IMR-90 (cell line): ENCODE measurements around the gene LAMB1. TPM values are rescaled to one million over a fixed set of nuclear protein-coding genes. Genes with fewer than 3 reads are reported as not detected.

Source experiments
- ATAC-seq: fragments of 200-7000 bp; cut with Tn5 transposase; 2 replicates; pipeline ENCODE4 v1.9.1; 2020; ENCODE audit warnings: low read depth, mild to moderate bottlenecking, moderate library complexity
- BruUV-seq: library from RNA; stranded (reverse); fragments of 400-500 nt; replicated peaks from 2 replicates; lab custom pipeline; 2021; lab: Mats Ljungman, UMichigan
- CTCF ChIA-PET: fragments of 300-600 bp; formaldehyde crosslinking; extraction: SDS; loops from one replicate; lab custom pipeline; 2021; ENCODE audit warnings: antibody characterized with exemption; lab: Yijun Ruan, JAX
- POLR2A ChIA-PET: fragments of 300-600 bp; sonication (Branson Sonifier 250); formaldehyde crosslinking; loops from one replicate; lab custom pipeline; 2022; ENCODE audit warnings: antibody characterized with exemption; ENCODE audit not compliant: unreplicated experiment; lab: Charles Lee
- DNase-seq: peaks from one replicate; pipeline ENCODE4 v3.0.0; 2013
- H2AFZ ChIP-seq: replicated peaks from 2 replicates; pipeline ENCODE3; 2013; ENCODE audit warnings: low read length, mild to moderate bottlenecking; ENCODE audit not compliant: poor library complexity
- H2AK5ac ChIP-seq: 2 replicates; pipeline ENCODE4 v1.6.1; 2013; ENCODE audit warnings: low read depth, low read length, inconsistent platforms
- H2AK9ac ChIP-seq: replicated peaks from 2 replicates; pipeline ENCODE3; 2013; ENCODE audit warnings: mild to moderate bottlenecking, low read depth, low read length, moderate library complexity; ENCODE audit not compliant: poor library complexity
- H2BK120ac ChIP-seq: 2 replicates; pipeline ENCODE4 v1.6.1; 2013; ENCODE audit warnings: low read depth, low read length, inconsistent platforms
- H2BK15ac ChIP-seq: 3 replicates; pipeline ENCODE4 v1.6.1; 2013; ENCODE audit warnings: low read depth, low read length, inconsistent platforms
- H2BK20ac ChIP-seq: 2 replicates; pipeline ENCODE4 v1.6.1; 2013; ENCODE audit warnings: low read depth, mild to moderate bottlenecking, inconsistent platforms, low read length, moderate library complexity
- H2BK5ac ChIP-seq: 2 replicates; pipeline ENCODE4 v1.6.1; 2013; ENCODE audit warnings: mild to moderate bottlenecking, low read depth, low read length, inconsistent platforms; ENCODE audit not compliant: poor library complexity, severe bottlenecking
- H3K14ac ChIP-seq: replicated peaks from 2 replicates; pipeline ENCODE4 v1.6.1; 2013; ENCODE audit warnings: low read depth, low read length, inconsistent platforms
- H3K18ac ChIP-seq: 2 replicates; pipeline ENCODE4 v1.6.1; 2013; ENCODE audit warnings: low read depth, low read length, control low read depth
- H3K23ac ChIP-seq: 2 replicates; pipeline ENCODE4 v1.6.1; 2013; ENCODE audit warnings: low read depth, low read length, inconsistent platforms
- H3K27ac ChIP-seq: 2 replicates; pipeline ENCODE4 v1.5.1; 2013; ENCODE audit warnings: mild to moderate bottlenecking, control low read depth, low read length; ENCODE audit not compliant: insufficient read depth
- H3K27me3 ChIP-seq: 2 replicates; pipeline ENCODE4 v1.6.1; 2013; ENCODE audit warnings: low read length; ENCODE audit not compliant: control insufficient read depth, insufficient read depth
- H3K36me3 ChIP-seq: 2 replicates; pipeline ENCODE4 v1.6.1; 2013; ENCODE audit warnings: low read length, mixed read lengths; ENCODE audit not compliant: control insufficient read depth, insufficient read depth
- H3K4ac ChIP-seq: 2 replicates; pipeline ENCODE4 v1.6.1; 2013; ENCODE audit warnings: low read depth, low read length, inconsistent platforms
- H3K4me1 ChIP-seq: 2 replicates; pipeline ENCODE4 v1.6.1; 2013; ENCODE audit warnings: low read length, mixed read lengths; ENCODE audit not compliant: control insufficient read depth, insufficient read depth
- H3K4me2 ChIP-seq: 2 replicates; pipeline ENCODE4 v1.6.1; 2013; ENCODE audit warnings: low read depth, mild to moderate bottlenecking, control low read depth, low read length, moderate library complexity
- H3K4me3 ChIP-seq: 2 replicates; pipeline ENCODE4 v1.5.1; 2013; ENCODE audit warnings: low read depth, mild to moderate bottlenecking, control low read depth, low read length, moderate library complexity; ENCODE audit not compliant: insufficient read depth
- H3K56ac ChIP-seq: 2 replicates; pipeline ENCODE4 v1.6.1; 2013; ENCODE audit warnings: low read length, inconsistent platforms; ENCODE audit not compliant: insufficient read depth; ENCODE audit errors: extremely low read depth
- H3K79me1 ChIP-seq, 2 experiments: 2 replicates each; pipeline ENCODE4 v1.6.1; 2013; ENCODE audit warnings: low read length in 2 of 2, inconsistent platforms in 1 of 2, low read depth in 1 of 2
- H3K9ac ChIP-seq: 2 replicates; pipeline ENCODE4 v1.6.1; 2013; ENCODE audit warnings: low read depth, low read length, control low read depth
- H3K9me1 ChIP-seq: 2 replicates; pipeline ENCODE4 v1.6.1; 2013; ENCODE audit warnings: low read length, inconsistent platforms; ENCODE audit not compliant: insufficient read depth
- H3K9me3 ChIP-seq: 2 replicates; pipeline ENCODE4 v1.6.1; 2013; ENCODE audit warnings: low read length; ENCODE audit not compliant: control insufficient read depth, insufficient read depth
- H4K20me1 ChIP-seq: 2 replicates; pipeline ENCODE4 v1.6.1; 2013; ENCODE audit warnings: low read length, inconsistent platforms; ENCODE audit not compliant: insufficient read depth
- H4K5ac ChIP-seq: 2 replicates; pipeline ENCODE4 v1.6.1; 2013; ENCODE audit warnings: mild to moderate bottlenecking, low read depth, low read length, control low read depth
- H4K8ac ChIP-seq, 2 experiments: 2 replicates each; pipeline ENCODE4 v1.6.1; 2013; ENCODE audit warnings: low read depth in 2 of 2, low read length in 2 of 2, control low read depth in 1 of 2, inconsistent platforms in 1 of 2
- H4K91ac ChIP-seq: 2 replicates; pipeline ENCODE4 v1.6.1; 2013; ENCODE audit warnings: low read depth, low read length, inconsistent platforms; ENCODE audit not compliant: insufficient read depth
- NFE2L2 ChIP-seq: fragments of 150-350 bp; IDR thresholded peaks from 2 replicates; pipeline ENCODE4 v1.6.1; 2016; ENCODE audit warnings: low read depth, mild to moderate bottlenecking, low read length
- WGBS, 2 experiments: methylation state at CpG; one replicate each; pipeline versions ENCODE4 v1.1.5 to v1.1.7; 2013; ENCODE audit warnings: missing lambda C conversion rate in 2 of 2; ENCODE audit not compliant: insufficient read length in 1 of 2; ENCODE audit errors: extremely low coverage in 2 of 2; 5-methylcytosine and 5-hydroxymethylcytosine counted together
- dilution Hi-C: fragments of 300-500 bp; cut with HindIII; formaldehyde crosslinking; loops from one replicate; pipeline ENCODE4 v1.14.3; 2018; ENCODE audit warnings: low sequenced_read_pairs; ENCODE audit not compliant: unreplicated experiment
- in situ Hi-C: fragments of 300-500 bp; cut with MboI; formaldehyde crosslinking; loops from 3 replicates; pipeline ENCODE4 v1.14.3; 2019; ENCODE audit warnings: low sequenced_read_pairs, inconsistent platforms, mixed read lengths
- intact Hi-C: fragments of 100-400 bp; cut with micrococcal nuclease; formaldehyde crosslinking; loops from 2 replicates; pipeline ENCODE4 v1.10.0; 2022
- polyA plus RNA-seq, 3 experiments: library from polyadenylated mRNA; depleted of rRNA; stranded (reverse); fragments of >200 nt; gene quantifications; 2 replicates each; pipeline ENCODE4 v1.2.3, GENCODE V29; 2012; ENCODE audit warnings: low replicate concordance in 1 of 3
- total RNA-seq: library from RNA; depleted of rRNA; stranded (reverse); fragments of >200 nt; gene quantifications from 2 replicates; pipeline ENCODE4 v1.2.3, GENCODE V29; 2012

LAMB1 gene
- total and polyA plus RNA-seq, 2 of the 4 experiments (the other 2 are of a cell fraction), result 114 to 117 TPM

- Histone ChIP-seq H2AK5ac (no peak overlapping the region), H3K4me1 (peaks cover 13% of the 10 kb centered on the region), H2BK15ac (no peak overlapping the region; the same call in 2 of the 3 replicates), H3K9ac (no peak overlapping the region), H2AFZ (no peak overlapping the region), H2AK9ac (no peak overlapping the region), H3K4me3 (no peak overlapping the region), H4K20me1 (no peaks in the 10 kb centered on the region; the same call in 1 of the 2 replicates), H3K79me1 (no peaks in the 10 kb centered on the region), H3K4me2 (peak overlapping the region; percentile 14; the same call in 1 of the 2 replicates), H3K9me1 (peaks cover 13% of the 10 kb centered on the region; the same call in 1 of the 2 replicates), H3K27ac (no peak overlapping the region), H3K23ac (no peak overlapping the region), H2BK120ac (peak overlapping the region; percentile 51; the same call in 1 of the 2 replicates), H3K27me3 (no peaks in the 10 kb centered on the region), H2BK5ac (peak overlapping the region; percentile 92), H4K91ac (no peak overlapping the region), H3K56ac (no peak overlapping the region), H3K9me3 (no peaks in the 10 kb centered on the region), H3K4ac (no peak overlapping the region; the same call in 1 of the 2 replicates), H3K14ac (no peak overlapping the region), H3K36me3 (no peaks in the 10 kb centered on the region), H4K8ac (peak overlapping the region in 1 of 2 experiments; percentile 89; a peak in 1 of 4 replicates), H3K18ac (peak overlapping the region; percentile 4; the same call in 1 of the 2 replicates), H2BK20ac (no peak overlapping the region; the same call in 1 of the 2 replicates), H4K5ac (peak overlapping the region; percentile 30; the same call in 1 of the 2 replicates)
- ATAC-seq, result peak; percentile 42
- peak; percentile 41 for DNase-seq
- WGBS, 2 experiments, result no CpG with 5 or more reads among the region's 2 CpGs
- TF ChIP-seq NFE2L2, result no peak
- intact Hi-C loops, result loop anchor here (5.0 kb wide), 1 partner anchor 118 kb away; the partner anchor contains the start of gene LAMB4
- dilution Hi-C loops, result loop anchor here (25.0 kb wide), 1 partner anchor 123 kb away; the partner anchor contains the start of gene LAMB4
- in situ Hi-C loops, result no loop called here
- ChIA-PET POLR2A (no interaction called here), CTCF (interaction anchor here (0.5 to 1.4 kb wide), 4 partner anchors 10 to 31 kb away, joined by 3 to 4 read pairs (median 4); partner anchors contain the start of gene LAMB1)
- BruUV-seq, result no TSS peak
These were observed 11.3 kb upstream of the LAMB1 start for GRCh38 chr7:108014215-108014614.
